ENCODE data around the gene PRDM16. TPM values are rescaled to one million over a fixed set of nuclear protein-coding genes. Genes with fewer than 3 reads are reported as not detected.

The PRDM16 gene
- total RNA-seq, 2 donors from 2014 or later: 0.79 to 6.1 TPM

DNA sequence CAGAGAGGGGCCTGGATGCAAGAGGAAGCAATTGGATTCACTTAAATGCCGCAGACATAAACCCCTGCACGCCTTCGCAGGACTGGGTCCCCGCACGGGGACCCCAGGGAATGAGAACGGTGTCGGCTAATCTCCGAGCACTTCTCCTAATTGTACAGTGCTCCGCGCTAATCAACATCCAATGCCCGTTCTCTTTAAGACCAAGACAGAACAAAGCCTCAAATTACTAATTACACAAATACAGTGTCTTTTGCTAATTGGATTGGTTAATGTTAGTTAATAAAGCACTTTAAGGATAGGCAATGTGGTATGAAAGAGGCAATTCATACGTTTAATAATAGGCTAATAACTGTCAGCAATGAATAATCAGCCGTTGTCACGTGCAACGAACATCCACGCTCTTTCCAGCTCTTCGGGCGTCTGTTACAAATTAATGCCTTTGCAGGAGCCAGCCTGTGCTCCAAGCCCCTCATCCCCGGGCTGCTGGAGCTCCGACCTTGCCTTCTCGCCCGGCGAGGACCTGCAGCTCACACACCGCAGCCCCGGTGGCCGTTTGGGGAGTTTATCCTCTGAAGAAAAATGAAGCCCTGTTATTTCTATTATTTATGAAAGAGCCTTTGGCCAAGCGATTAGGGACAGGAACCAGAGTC lies 157.8 kb downstream of the PRDM16 start:
- DNase-seq: no peak
- Histone ChIP-seq H3K27me3 (no peaks in the 10 kb centered on the region), H3K27ac (no peak overlapping the region), H3K36me3 (no peaks in the 10 kb centered on the region), H3K4me1 (peaks cover 7% of the 10 kb centered on the region), H3K9ac (ENCODE audit: low read depth in 2 of 2, low read length in 2 of 2) (no peak overlapping the region), H3K4me3 (no peak overlapping the region), H3K9me3 (no peaks in the 10 kb centered on the region)
- intact Hi-C loops (cut with DNase I): no loop called here
- no peak for TF ChIP-seq CTCF (IDR thresholded peaks at IDR 0.05)

- Histone ChIP-seq H3K4me1 (peaks cover 2% of the 10 kb centered on the region), H3K9ac (ENCODE audit: low read depth in 2 of 2, low read length in 2 of 2) (no peak overlapping the region), H3K9me3 (no peaks in the 10 kb centered on the region), H3K4me3 (no peak overlapping the region), H3K27ac (no peak overlapping the region), H3K36me3 (no peaks in the 10 kb centered on the region), H3K27me3 (no peaks in the 10 kb centered on the region)
- intact Hi-C loops (cut with DNase I): no loop called here
- no peak for DNase-seq
- TF ChIP-seq CTCF (IDR thresholded peaks at IDR 0.05): no peak
Measured at GRCh38 chr1:3227351-3227704, 158.3 kb downstream of the PRDM16 start.

- no peak overlapping the region for H3K9ac ChIP-seq (ENCODE audit: low read depth in 2 of 2, low read length in 2 of 2)
- no peak for DNase-seq
- H3K4me3 ChIP-seq: no peak overlapping the region
- intact Hi-C loops (cut with DNase I): no loop called here
- H3K36me3 ChIP-seq: no peaks in the 10 kb centered on the region
- no peak for TF ChIP-seq CTCF (IDR thresholded peaks at IDR 0.05)
- H3K9me3 ChIP-seq: no peaks in the 10 kb centered on the region
- H3K27me3 ChIP-seq: no peaks in the 10 kb centered on the region
- H3K27ac ChIP-seq: no peak overlapping the region
- H3K4me1 ChIP-seq: no peaks in the 10 kb centered on the region
Measured at GRCh38 chr1:3227893-3228292, 158.9 kb downstream of the PRDM16 start.

GRCh38 chr1:3229081-3229725 lies 160.2 kb downstream of the PRDM16 start:
- Histone ChIP-seq H3K36me3 (no peaks in the 10 kb centered on the region), H3K27ac (no peak overlapping the region), H3K4me3 (no peak overlapping the region), H3K9me3 (no peaks in the 10 kb centered on the region), H3K27me3 (no peaks in the 10 kb centered on the region), H3K9ac (ENCODE audit: low read depth in 2 of 2, low read length in 2 of 2) (no peak overlapping the region), H3K4me1 (no peaks in the 10 kb centered on the region)
- intact Hi-C loops (cut with DNase I): no loop called here
- TF ChIP-seq CTCF (IDR thresholded peaks at IDR 0.05): no peak
- DNase-seq: no peak

- H3K27me3 ChIP-seq: no peaks in the 10 kb centered on the region
- TF ChIP-seq CTCF (IDR thresholded peaks at IDR 0.05): no peak
- intact Hi-C loops (cut with DNase I): no loop called here
Measured at GRCh38 chr1:3230553-3230952, 161.6 kb downstream of the PRDM16 start.

More at GRCh38 chr1:3230553-3230952, 161.6 kb downstream of the PRDM16 start:
- no peak overlapping the region for H3K27ac ChIP-seq
- no peaks in the 10 kb centered on the region for H3K36me3 ChIP-seq
- DNase-seq: no peak
- H3K9ac ChIP-seq (ENCODE audit: low read depth in 2 of 2, low read length in 2 of 2): no peak overlapping the region
- H3K4me3 ChIP-seq: no peak overlapping the region
- H3K9me3 ChIP-seq: no peaks in the 10 kb centered on the region
- no peaks in the 10 kb centered on the region for H3K4me1 ChIP-seq

All from colonic mucosa (tissue), 4 donors.